ENCODE measurements around the gene GRK3. TPM values are rescaled to one million over a fixed set of nuclear protein-coding genes. Genes with fewer than 3 reads are reported as not detected.
"Not testable (repeated sequence)": the region's sequence is repeated elsewhere in the genome, so short reads cannot be mapped to it uniquely, and the experiment has no call there.

GRK3 gene
- total and polyA plus RNA-seq, 2 donors from 2014 or later, result 1.6 to 11.5 TPM

- no peak for TF ChIP-seq CTCF (IDR thresholded peaks at IDR 0.05; ENCODE audit: borderline replicate concordance, extremely low read depth, insufficient read depth)
- no peak for FAIRE-seq
- no peak for DNase-seq
- Histone ChIP-seq H3K4me3 (ENCODE audit: low read length in 3 of 3) (no peak overlapping the region), H3K36me3 (ENCODE audit: control insufficient read depth in 2 of 3, insufficient read depth in 3 of 3, low read length in 3 of 3) (no peaks in the 10 kb centered on the region), H3K27me3 (ENCODE audit: control insufficient read depth, insufficient read depth, low read length) (no peaks in the 10 kb centered on the region), H3K27ac (ENCODE audit: low read depth in 2 of 2, low read length in 2 of 2) (no peak overlapping the region), H3K9ac (ENCODE audit: low read length in 3 of 3) (no peak overlapping the region), H3K9me3 (ENCODE audit: control insufficient read depth in 2 of 3, insufficient read depth in 1 of 3, low read length in 3 of 3) (no peaks in the 10 kb centered on the region), H3K4me1 (ENCODE audit: control insufficient read depth in 2 of 3, insufficient read depth in 2 of 3, low read depth in 1 of 3, low read length in 3 of 3) (no peaks in the 10 kb centered on the region)
- intact Hi-C loops (cut with DNase I), result no loop called here
Observed at GRCh38 chr22:25554689-25555088, 9.8 kb upstream of the GRK3 start.

GRCh38 chr22:25555586-25555985, 8.9 kb upstream of the GRK3 start:
- intact Hi-C loops (cut with DNase I), result no loop called here
- Histone ChIP-seq H3K27me3 (ENCODE audit: control insufficient read depth, insufficient read depth, low read length) (no peaks in the 10 kb centered on the region), H3K36me3 (ENCODE audit: control insufficient read depth in 2 of 3, insufficient read depth in 3 of 3, low read length in 3 of 3) (no peaks in the 10 kb centered on the region), H3K4me1 (ENCODE audit: control insufficient read depth in 2 of 3, insufficient read depth in 2 of 3, low read depth in 1 of 3, low read length in 3 of 3) (no peaks in the 10 kb centered on the region), H3K27ac (ENCODE audit: low read depth in 2 of 2, low read length in 2 of 2) (no peak overlapping the region), H3K9me3 (ENCODE audit: control insufficient read depth in 2 of 3, insufficient read depth in 1 of 3, low read length in 3 of 3) (no peaks in the 10 kb centered on the region), H3K4me3 (ENCODE audit: low read length in 3 of 3) (no peak overlapping the region), H3K9ac (ENCODE audit: low read length in 3 of 3) (no peak overlapping the region)
- FAIRE-seq (no peak), DNase-seq (no peak)
- no peak for TF ChIP-seq CTCF (IDR thresholded peaks at IDR 0.05; ENCODE audit: borderline replicate concordance, extremely low read depth, insufficient read depth)

- no peaks in the 10 kb centered on the region for H3K36me3 ChIP-seq (ENCODE audit: control insufficient read depth in 2 of 3, insufficient read depth in 3 of 3, low read length in 3 of 3)
- no peaks in the 10 kb centered on the region for H3K9me3 ChIP-seq (ENCODE audit: control insufficient read depth in 2 of 3, insufficient read depth in 1 of 3, low read length in 3 of 3)
- no peak overlapping the region for H3K9ac ChIP-seq (ENCODE audit: low read length in 3 of 3)
- no peaks in the 10 kb centered on the region for H3K27me3 ChIP-seq (ENCODE audit: control insufficient read depth, insufficient read depth, low read length)
- no peak for TF ChIP-seq CTCF (IDR thresholded peaks at IDR 0.05; ENCODE audit: borderline replicate concordance, extremely low read depth, insufficient read depth)
- H3K4me1 ChIP-seq (ENCODE audit: control insufficient read depth in 2 of 3, insufficient read depth in 2 of 3, low read depth in 1 of 3, low read length in 3 of 3), result no peaks in the 10 kb centered on the region
- DNase-seq (no peak), FAIRE-seq (no peak)
- intact Hi-C loops (cut with DNase I), result no loop called here
- no peak overlapping the region for H3K4me3 ChIP-seq (ENCODE audit: low read length in 3 of 3)
- no peak overlapping the region for H3K27ac ChIP-seq (ENCODE audit: low read depth in 2 of 2, low read length in 2 of 2)
Observed at GRCh38 chr22:25557218-25557617, 7.3 kb upstream of the GRK3 start.

GRCh38 chr22:25558341-25558740, 6.1 kb upstream of the GRK3 start:
- Histone ChIP-seq H3K27me3 (ENCODE audit: control insufficient read depth, insufficient read depth, low read length) (no peaks in the 10 kb centered on the region), H3K4me1 (ENCODE audit: control insufficient read depth in 2 of 3, insufficient read depth in 2 of 3, low read depth in 1 of 3, low read length in 3 of 3) (no peaks in the 10 kb centered on the region), H3K4me3 (ENCODE audit: low read length in 3 of 3) (no peak overlapping the region), H3K36me3 (ENCODE audit: control insufficient read depth in 2 of 3, insufficient read depth in 3 of 3, low read length in 3 of 3) (no peaks in the 10 kb centered on the region), H3K27ac (ENCODE audit: low read depth in 2 of 2, low read length in 2 of 2) (no peak overlapping the region), H3K9ac (ENCODE audit: low read length in 3 of 3) (no peak overlapping the region), H3K9me3 (ENCODE audit: control insufficient read depth in 2 of 3, insufficient read depth in 1 of 3, low read length in 3 of 3) (no peaks in the 10 kb centered on the region)
- DNase-seq (no peak), FAIRE-seq (no peak)
- TF ChIP-seq CTCF (IDR thresholded peaks at IDR 0.05; ENCODE audit: borderline replicate concordance, extremely low read depth, insufficient read depth), result no peak
- intact Hi-C loops (cut with DNase I), result no loop called here

GRCh38 chr22:25559910-25560309, 4.6 kb upstream of the GRK3 start:
- FAIRE-seq, result not testable (repeated sequence)

GRCh38 chr22:25561182-25561581, 3.3 kb upstream of the GRK3 start:
- FAIRE-seq; DNase-seq; H3K27ac ChIP-seq (ENCODE audit: low read depth in 2 of 2, low read length in 2 of 2); H3K27me3 ChIP-seq (ENCODE audit: control insufficient read depth, insufficient read depth, low read length); intact Hi-C loops (cut with DNase I); H3K4me1 ChIP-seq (ENCODE audit: control insufficient read depth in 2 of 3, insufficient read depth in 2 of 3, low read depth in 1 of 3, low read length in 3 of 3); H3K4me3 ChIP-seq (ENCODE audit: low read length in 3 of 3); H3K9me3 ChIP-seq (ENCODE audit: control insufficient read depth in 2 of 3, insufficient read depth in 1 of 3, low read length in 3 of 3); H3K36me3 ChIP-seq (ENCODE audit: control insufficient read depth in 2 of 3, insufficient read depth in 3 of 3, low read length in 3 of 3); H3K9ac ChIP-seq (ENCODE audit: low read length in 3 of 3): not testable (repeated sequence)

More at GRCh38 chr22:25559910-25560309, 4.6 kb upstream of the GRK3 start:
- H3K9me3 ChIP-seq (ENCODE audit: control insufficient read depth in 2 of 3, insufficient read depth in 1 of 3, low read length in 3 of 3); H3K36me3 ChIP-seq (ENCODE audit: control insufficient read depth in 2 of 3, insufficient read depth in 3 of 3, low read length in 3 of 3); H3K9ac ChIP-seq (ENCODE audit: low read length in 3 of 3); H3K27me3 ChIP-seq (ENCODE audit: control insufficient read depth, insufficient read depth, low read length); H3K4me3 ChIP-seq (ENCODE audit: low read length in 3 of 3); intact Hi-C loops (cut with DNase I); H3K4me1 ChIP-seq (ENCODE audit: control insufficient read depth in 2 of 3, insufficient read depth in 2 of 3, low read depth in 1 of 3, low read length in 3 of 3); H3K27ac ChIP-seq (ENCODE audit: low read depth in 2 of 2, low read length in 2 of 2); DNase-seq: not testable (repeated sequence)
